ENCODE data around the gene CHD3. TPM values are rescaled to one million over a fixed set of nuclear protein-coding genes. Genes with fewer than 3 reads are reported as not detected.

Gene CHD3
- polyA plus RNA-seq, 1 of the 3 experiments (the other 2 are of a cell fraction) = 56.2 TPM

DNA sequence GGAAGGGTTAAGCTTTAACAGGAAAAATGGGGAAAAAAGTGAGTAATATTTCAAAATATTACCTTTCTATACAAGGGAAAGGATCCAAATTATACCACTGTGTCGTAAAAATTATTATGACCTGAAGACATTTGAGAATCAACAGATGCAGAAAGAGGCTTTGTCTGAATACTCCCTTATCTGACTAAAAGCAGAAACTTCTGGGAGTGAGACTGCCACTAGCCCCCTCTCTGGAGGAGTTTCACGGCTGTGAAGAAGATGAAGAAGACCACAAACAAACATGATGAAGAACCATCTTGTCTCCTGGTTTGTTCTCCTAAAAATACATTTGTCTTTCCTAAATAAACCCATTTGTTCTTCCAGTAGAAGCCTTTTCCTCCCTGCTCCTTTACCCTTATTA is 72.8 kb downstream of the CHD3 start:
- no peak overlapping the region for H3K27ac ChIP-seq (ENCODE audit: low read depth in 2 of 2, low read length in 1 of 2)
- H3F3A ChIP-seq (replicated peaks; ENCODE audit: insufficient read depth) = no peaks in the 10 kb centered on the region
- no peak for DNase-seq
- H3K4me1 ChIP-seq (ENCODE audit: control insufficient read depth in 1 of 2, insufficient read depth in 2 of 2, low read depth in 1 of 2, low read length in 1 of 2) = no peaks in the 10 kb centered on the region; a peak in 1 of 4 replicates
- no peak overlapping the region for H3K9ac ChIP-seq
- no peaks in the 10 kb centered on the region for H3K9me2 ChIP-seq
- no peak for TF ChIP-seq ELF1 (IDR thresholded peaks at IDR 0.05)
- TF ChIP-seq EZH2phosphoT487 (IDR thresholded peaks at IDR 0.05; ENCODE audit: borderline replicate concordance, low read depth) = no peak
- CTCF ChIA-PET = interaction anchor here (0.9 kb wide), 1 partner anchor 96 kb away, joined by 3 read pairs; no protein-coding TSS in a partner anchor
- no peak overlapping the region for H3K4me2 ChIP-seq
- no peaks in the 10 kb centered on the region for H4K20me1 ChIP-seq (ENCODE audit: insufficient read depth)
- H3K27me3 ChIP-seq (ENCODE audit: insufficient read depth) = no peaks in the 10 kb centered on the region
- H2AFZ ChIP-seq (ENCODE audit: low read depth) = no peak overlapping the region
- no peak overlapping the region for H3K4me3 ChIP-seq (ENCODE audit: low read depth in 2 of 2, low read length in 1 of 2)
- POLR2A ChIA-PET = no interaction called here
- WGBS (ENCODE audit: low lambda C conversion rate) = 23% methylated on average over 2 of the region's 2 CpGs
- no peaks in the 10 kb centered on the region for H3K36me3 ChIP-seq (replicated peaks in 1 of 2; ENCODE audit: control insufficient read depth in 1 of 2, insufficient read depth in 2 of 2, low read length in 1 of 2)
- no peaks in the 10 kb centered on the region for H3K9me3 ChIP-seq
- H3K79me2 ChIP-seq (ENCODE audit: insufficient read depth) = no peaks in the 10 kb centered on the region

Small RNA genes lying within 50 kb of the gene (small RNA-seq; reads per million reads assigned to genes)
- gene SCARNA21 = 0.58 to 7.9 (median 5.7) reads per million in 7 experiments

Other genes with a start within 250 kb of the CHD3 start
- gene ATP1B2, start 237.9 kb upstream of the CHD3 start, polyA plus RNA-seq (2012; rRNA removed) = 0.05 and 0.08 TPM in 2 replicates
- 47.3 and 62.6 TPM in 2 replicates for gene TP53, start 201.3 kb upstream of the CHD3 start, polyA plus RNA-seq (2012; rRNA removed)
- gene WRAP53, start 200.3 kb upstream of the CHD3 start, polyA plus RNA-seq (2012; rRNA removed) = 6.6 and 8.6 TPM in 2 replicates
- gene EFNB3, start 183.6 kb upstream of the CHD3 start, polyA plus RNA-seq (2012; rRNA removed) = 26.1 and 32.4 TPM in 2 replicates
- gene DNAH2, start 171.0 kb upstream of the CHD3 start, polyA plus RNA-seq (2012; rRNA removed) = 0.13 and 0.18 TPM in 2 replicates
- gene KDM6B, start 54.6 kb upstream of the CHD3 start, polyA plus RNA-seq (2012; rRNA removed) = 1.4 and 2.6 TPM in 2 replicates
- 0.83 and 1.2 TPM in 2 replicates for gene TMEM88, start 33.7 kb upstream of the CHD3 start, polyA plus RNA-seq (2012; rRNA removed)
- gene NAA38, start 31.2 kb upstream of the CHD3 start, polyA plus RNA-seq (2012; rRNA removed) = 133 and 202 TPM in 2 replicates
- 8.8 and 9.8 TPM in 2 replicates for gene CYB5D1, start 30.8 kb upstream of the CHD3 start, polyA plus RNA-seq (2012; rRNA removed)
- gene RNF227, start 27.5 kb downstream of the CHD3 start, polyA plus RNA-seq (2012; rRNA removed) = 7.4 and 9.0 TPM in 2 replicates
- gene KCNAB3, start 41.1 kb downstream of the CHD3 start, polyA plus RNA-seq (2012; rRNA removed) = 4.4 and 5.1 TPM in 2 replicates
- 390 and 555 TPM in 2 replicates for gene TRAPPC1, start 43.2 kb downstream of the CHD3 start, polyA plus RNA-seq (2012; rRNA removed)
- 26.3 and 27.4 TPM in 2 replicates for gene CNTROB, start 43.4 kb downstream of the CHD3 start, polyA plus RNA-seq (2012; rRNA removed)
- gene GUCY2D, start 113.8 kb downstream of the CHD3 start, polyA plus RNA-seq (2012; rRNA removed) = not detected in 2 replicates
- gene ALOX15B, start 150.3 kb downstream of the CHD3 start, polyA plus RNA-seq (2012; rRNA removed) = not detected in 2 replicates
- 0.20 TPM in 1 of 2 replicates, not detected in the other for gene ALOX12B, start 198.9 kb downstream of the CHD3 start, polyA plus RNA-seq (2012; rRNA removed)
- gene ALOXE3, start 229.7 kb downstream of the CHD3 start, polyA plus RNA-seq (2012; rRNA removed) = 0.13 and 0.46 TPM in 2 replicates
- 0.71 and 1.2 TPM in 2 replicates for gene HES7, start 235.3 kb downstream of the CHD3 start, polyA plus RNA-seq (2012; rRNA removed)

Measured in SK-N-SH (cell line).